Fibroblast of pulmonary artery (primary cell): ENCODE results near the gene XPO1.
"Not testable (repeated sequence)": the region's sequence is repeated elsewhere in the genome, so short reads cannot be mapped to it uniquely, and the experiment has no call there.

Source experiments
- DNase-seq: peaks from one replicate; pipeline ENCODE4 v3.0.0-alpha.2; 2010; ENCODE audit warnings: low read depth
- H3K4me3 ChIP-seq: replicated peaks from 2 replicates; pipeline ENCODE4 v1.5.1; 2011; ENCODE audit warnings: low read depth, mild to moderate bottlenecking, control low read depth, low read length, moderate library complexity
- CTCF ChIP-seq: IDR thresholded peaks from 2 replicates; pipeline ENCODE4 v1.5.1; 2011; ENCODE audit warnings: mild to moderate bottlenecking, control low read depth, low read length, inconsistent platforms; ENCODE audit errors: missing control alignments

XPO1 gene

GRCh38 chr2:61543062-61543461, 4.9 kb upstream of the XPO1 start:
- no peak for TF ChIP-seq CTCF
- H3K4me3 ChIP-seq, result no peak overlapping the region
- no peak for DNase-seq

DNA sequence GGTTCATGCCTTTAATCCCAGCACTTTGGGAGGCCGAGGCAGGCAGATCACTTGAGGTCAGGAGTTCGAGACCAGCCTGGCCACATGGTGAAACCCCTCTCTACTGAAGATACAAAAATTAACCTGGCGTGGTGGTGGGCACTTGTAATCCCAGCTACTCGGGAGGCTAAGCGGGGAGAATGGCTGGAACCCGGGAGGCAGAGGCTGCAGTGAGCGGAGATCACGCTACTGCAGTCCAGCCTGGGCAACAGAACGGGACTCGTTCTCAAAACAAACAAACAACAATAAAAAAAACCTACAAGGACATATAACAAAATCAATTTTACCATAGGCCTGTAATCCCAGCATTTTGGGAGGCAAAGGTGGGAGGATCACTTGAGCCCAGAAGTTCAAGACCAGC, 2.0 kb upstream of the XPO1 start:
- not testable (repeated sequence) for H3K4me3 ChIP-seq, DNase-seq

GRCh38 chr2:61538920-61539520, 864 bp upstream of the XPO1 start:
- peak; percentile 36 for DNase-seq
- no peak for TF ChIP-seq CTCF
- H3K4me3 ChIP-seq, result peak overlapping the region; percentile 78

GRCh38 chr2:61537950-61538199, 281 bp downstream of the XPO1 start:
- no peak for TF ChIP-seq CTCF
- H3K4me3 ChIP-seq, result peak overlapping the region; percentile 78
- DNase-seq, result no peak

- DNase-seq, result no peak
- TF ChIP-seq CTCF, result no peak
- peak overlapping the region; percentile 78 for H3K4me3 ChIP-seq
Measured at GRCh38 chr2:61537277-61537949, 743 bp downstream of the XPO1 start.

- peak overlapping the region; percentile 78 for H3K4me3 ChIP-seq
- TF ChIP-seq CTCF, result no peak
- DNase-seq, result peak; percentile 90
Measured at GRCh38 chr2:61536572-61537276, 1.4 kb downstream of the XPO1 start.

GRCh38 chr2:61536180-61536571, 2.0 kb downstream of the XPO1 start:
- no peak for TF ChIP-seq CTCF
- peak overlapping the region; percentile 78 for H3K4me3 ChIP-seq
- peak; percentile 28 for DNase-seq
